Neural progenitor cell (in vitro differentiated cells): ENCODE results near the gene TACR1.

Source experiments
- EZH2 ChIP-seq: fragments of 200-600 bp; sonication (generic); IDR thresholded peaks from 2 replicates; pipeline ENCODE4 v1.6.1; 2017; ENCODE audit warnings: antibody characterized with exemption, mild to moderate bottlenecking, moderate library complexity
- EZH2phosphoT487 ChIP-seq: fragments of 200-600 bp; sonication (generic); IDR thresholded peaks from 2 replicates; pipeline ENCODE4 v1.6.1; 2017; ENCODE audit warnings: antibody characterized with exemption
- TF ChIP-seq, protein P1 (sequence below): fragments of 200-600 bp; sonication (generic); IDR thresholded peaks from 2 replicates; pipeline ENCODE4 v1.5.1; 2017; ENCODE audit warnings: antibody characterized with exemption, mild to moderate bottlenecking

GRCh38 chr2:75130171-75130570, 69.1 kb downstream of the TACR1 start:
- TF ChIP-seq, protein P1, sequence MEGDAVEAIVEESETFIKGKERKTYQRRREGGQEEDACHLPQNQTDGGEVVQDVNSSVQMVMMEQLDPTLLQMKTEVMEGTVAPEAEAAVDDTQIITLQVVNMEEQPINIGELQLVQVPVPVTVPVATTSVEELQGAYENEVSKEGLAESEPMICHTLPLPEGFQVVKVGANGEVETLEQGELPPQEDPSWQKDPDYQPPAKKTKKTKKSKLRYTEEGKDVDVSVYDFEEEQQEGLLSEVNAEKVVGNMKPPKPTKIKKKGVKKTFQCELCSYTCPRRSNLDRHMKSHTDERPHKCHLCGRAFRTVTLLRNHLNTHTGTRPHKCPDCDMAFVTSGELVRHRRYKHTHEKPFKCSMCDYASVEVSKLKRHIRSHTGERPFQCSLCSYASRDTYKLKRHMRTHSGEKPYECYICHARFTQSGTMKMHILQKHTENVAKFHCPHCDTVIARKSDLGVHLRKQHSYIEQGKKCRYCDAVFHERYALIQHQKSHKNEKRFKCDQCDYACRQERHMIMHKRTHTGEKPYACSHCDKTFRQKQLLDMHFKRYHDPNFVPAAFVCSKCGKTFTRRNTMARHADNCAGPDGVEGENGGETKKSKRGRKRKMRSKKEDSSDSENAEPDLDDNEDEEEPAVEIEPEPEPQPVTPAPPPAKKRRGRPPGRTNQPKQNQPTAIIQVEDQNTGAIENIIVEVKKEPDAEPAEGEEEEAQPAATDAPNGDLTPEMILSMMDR, result no peak
- TF ChIP-seq EZH2 (no peak), EZH2phosphoT487 (no peak)
